Activated CD8-positive, alpha-beta memory T cell treated with anti-CD3 and anti-CD28 coated beads, Interleukin-2, amount 50 U/mL, for 1 hour (primary cell): Measurements from ENCODE around the gene PPM1D.
"Not testable (repeated sequence)": the region's sequence is repeated elsewhere in the genome, so short reads cannot be mapped to it uniquely, and the experiment has no call there.

Experiments
- DNase-seq: peaks from one replicate; pipeline ENCODE4 v3.0.0-alpha.2; 2020; ENCODE audit errors: extremely low read depth

The PPM1D gene

DNA sequence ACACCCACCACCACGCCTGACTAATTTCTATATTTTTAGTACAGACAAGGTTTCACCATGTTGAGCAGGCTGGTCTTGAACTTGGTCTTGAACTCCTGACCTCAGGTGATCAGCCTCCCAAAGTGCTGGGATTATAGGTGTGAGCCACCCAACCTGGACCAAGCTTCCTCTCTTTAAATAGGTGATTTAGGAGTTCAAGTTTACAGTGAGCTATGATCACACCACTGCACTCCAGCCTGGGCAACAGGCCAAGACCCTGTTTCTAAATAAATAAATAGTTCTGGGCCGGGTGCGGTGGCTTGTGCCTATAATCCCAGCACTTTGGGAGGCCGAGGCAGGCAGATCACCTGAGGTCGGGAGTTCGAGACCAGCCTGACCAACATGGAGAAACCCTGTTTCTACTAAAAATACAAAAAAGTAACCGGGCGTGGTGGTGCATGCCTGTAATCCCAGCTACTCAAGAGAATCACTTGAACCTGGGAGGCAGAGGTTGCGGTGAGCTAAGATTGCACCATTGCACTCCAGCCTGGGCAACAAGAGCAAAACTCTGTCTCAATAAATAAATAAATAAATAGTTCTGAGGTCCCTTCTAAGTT lies 6.5 kb upstream of the PPM1D start:
- not testable (repeated sequence) for DNase-seq

DNA sequence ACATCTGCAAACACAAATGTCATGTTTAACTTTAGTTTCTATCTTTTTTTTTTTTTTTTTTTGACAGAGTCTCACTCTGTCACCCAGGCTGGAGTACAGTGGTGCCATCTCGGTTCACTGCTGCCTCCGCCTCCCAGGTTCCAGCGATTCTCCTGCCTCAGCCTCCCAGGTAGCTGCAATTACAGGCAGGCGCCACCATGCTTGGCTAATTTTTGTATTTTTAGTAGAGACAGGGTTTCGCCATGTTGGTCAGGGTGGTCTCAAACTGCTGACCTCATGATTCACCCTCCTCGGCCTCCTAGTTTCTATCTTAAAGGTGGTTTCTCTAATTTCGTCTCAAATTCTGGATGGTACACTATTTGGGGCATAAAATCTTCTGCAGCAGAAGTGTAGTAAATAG lies 5.8 kb upstream of the PPM1D start:
- not testable (repeated sequence) for DNase-seq

DNA sequence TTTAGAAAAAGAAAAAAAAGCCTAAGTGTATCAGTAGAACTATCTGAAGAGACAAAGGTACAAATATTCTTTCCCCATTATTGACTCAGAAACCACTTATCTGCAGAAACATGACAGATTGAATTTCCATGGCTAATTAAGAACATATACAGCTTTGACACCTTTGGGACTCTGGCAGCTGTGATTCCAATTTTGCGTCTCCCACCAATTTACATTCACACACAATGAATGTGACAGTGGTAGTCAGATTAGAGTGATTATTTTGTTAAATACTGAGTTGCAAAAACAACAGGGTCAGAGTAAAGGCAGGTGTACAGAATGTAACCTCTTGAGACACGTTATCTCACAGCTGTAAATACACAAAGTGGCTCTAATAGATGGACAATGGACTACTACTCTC lies 5.3 kb upstream of the PPM1D start:
- no peak for DNase-seq

DNA sequence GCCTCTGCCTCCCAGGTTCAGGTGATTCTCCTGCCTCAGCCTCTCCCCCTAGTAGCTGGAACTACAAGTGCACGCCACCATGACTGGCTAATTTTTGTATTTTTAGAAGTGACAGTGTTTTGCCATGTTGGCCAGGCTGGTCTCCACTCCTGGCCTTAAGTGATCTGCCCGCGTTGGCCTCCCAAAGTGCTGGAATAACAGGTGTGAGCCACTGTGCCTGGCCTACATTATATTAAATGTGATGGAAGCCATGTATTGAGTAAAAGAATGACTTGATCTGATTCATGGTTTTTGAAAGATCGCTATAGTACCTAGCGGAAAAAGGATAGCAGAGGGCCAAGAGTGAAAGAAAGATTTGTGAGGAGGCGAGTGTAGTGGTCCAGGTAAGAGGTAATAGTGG lies 2.7 kb upstream of the PPM1D start:
- DNase-seq, result no peak

DNA sequence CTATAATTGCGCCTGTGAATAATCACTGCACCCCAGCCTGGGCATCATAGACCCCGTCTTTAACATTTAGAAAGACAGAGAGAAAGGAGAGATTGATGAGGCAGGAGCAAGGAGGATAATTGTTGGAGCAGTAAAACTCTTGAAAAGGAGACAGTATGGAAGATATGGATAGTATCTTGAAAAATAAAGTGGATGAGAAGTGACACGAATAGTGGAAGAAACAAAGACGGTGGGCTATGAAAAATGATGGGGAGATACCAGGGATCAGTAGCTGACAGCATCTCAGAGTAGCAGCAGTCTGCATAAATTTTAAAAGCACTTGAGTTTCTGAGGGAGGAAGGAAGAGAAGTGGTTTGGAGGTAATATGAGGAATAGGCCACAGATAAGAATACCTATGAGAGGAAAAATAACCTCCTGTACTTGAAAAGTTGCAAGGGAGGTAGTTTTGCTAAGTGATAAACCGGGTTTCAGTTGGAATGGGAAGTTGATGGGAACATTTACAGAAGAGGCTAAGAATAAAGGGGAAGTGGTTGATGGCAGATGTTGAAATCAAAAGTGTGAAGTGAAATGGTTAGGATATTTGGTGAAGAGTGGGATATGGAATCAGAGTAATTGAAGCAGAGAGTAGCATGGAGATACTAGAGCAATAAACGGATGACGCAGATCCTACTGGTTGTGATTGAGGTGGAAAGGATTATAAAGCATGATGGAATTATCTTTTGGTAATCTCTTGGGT lies 1.8 kb upstream of the PPM1D start:
- no peak for DNase-seq

DNA sequence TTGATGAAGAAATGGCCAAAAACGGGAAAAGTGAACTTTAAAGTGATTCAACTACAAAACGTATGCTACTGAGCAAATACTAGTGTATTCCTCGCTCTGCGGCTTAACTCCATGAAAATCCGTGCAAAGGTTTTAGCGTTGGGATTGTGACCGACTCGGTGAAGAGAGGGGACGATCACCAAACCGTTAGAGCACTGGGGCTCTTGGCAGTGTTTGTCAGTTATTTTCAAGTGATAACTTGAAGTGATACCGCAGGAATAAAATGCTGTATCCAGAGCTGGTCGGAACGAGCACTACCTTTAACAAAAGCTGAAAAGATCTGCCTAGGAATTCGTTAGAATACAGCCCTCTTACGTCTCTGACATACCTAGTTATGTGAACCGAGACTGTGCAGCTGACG lies 773 bp upstream of the PPM1D start:
- DNase-seq, result no peak

DNA sequence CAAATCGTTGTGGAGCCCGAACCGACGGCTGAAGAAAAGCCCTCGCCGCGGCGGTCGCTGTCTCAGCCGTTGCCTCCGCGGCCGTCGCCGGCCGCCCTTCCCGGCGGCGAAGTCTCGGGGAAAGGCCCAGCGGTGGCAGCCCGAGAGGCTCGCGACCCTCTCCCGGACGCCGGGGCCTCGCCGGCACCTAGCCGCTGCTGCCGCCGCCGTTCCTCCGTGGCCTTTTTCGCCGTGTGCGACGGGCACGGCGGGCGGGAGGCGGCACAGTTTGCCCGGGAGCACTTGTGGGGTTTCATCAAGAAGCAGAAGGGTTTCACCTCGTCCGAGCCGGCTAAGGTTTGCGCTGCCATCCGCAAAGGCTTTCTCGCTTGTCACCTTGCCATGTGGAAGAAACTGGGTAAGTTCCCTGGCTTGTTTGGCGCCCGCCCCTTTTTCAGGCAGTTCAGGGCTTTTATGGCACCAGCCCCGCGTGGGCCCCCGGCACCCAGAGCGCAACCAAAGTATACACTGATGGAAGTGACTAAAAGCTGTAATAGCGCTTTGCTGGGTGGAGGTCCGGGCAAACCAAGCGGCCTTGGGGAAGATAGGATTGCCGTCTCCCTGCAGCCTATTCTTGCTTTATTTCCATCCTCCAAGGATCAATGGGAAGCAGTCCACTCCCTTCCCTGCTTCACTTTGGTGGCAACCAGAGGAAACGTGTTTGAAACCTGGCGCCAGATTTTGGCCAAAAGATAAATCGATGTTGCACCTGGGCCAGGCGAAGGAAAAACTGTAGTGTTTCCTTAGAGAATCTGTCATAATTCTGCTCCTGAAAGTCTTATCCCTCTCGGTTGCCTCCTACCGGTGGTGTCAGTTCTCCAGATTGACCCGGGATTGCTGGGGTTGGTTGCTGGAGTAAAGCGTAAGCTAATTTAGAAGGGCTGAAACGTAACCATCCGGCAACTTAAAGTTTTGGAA lies 775 bp downstream of the PPM1D start:
- DNase-seq, result peak; percentile 21

DNA sequence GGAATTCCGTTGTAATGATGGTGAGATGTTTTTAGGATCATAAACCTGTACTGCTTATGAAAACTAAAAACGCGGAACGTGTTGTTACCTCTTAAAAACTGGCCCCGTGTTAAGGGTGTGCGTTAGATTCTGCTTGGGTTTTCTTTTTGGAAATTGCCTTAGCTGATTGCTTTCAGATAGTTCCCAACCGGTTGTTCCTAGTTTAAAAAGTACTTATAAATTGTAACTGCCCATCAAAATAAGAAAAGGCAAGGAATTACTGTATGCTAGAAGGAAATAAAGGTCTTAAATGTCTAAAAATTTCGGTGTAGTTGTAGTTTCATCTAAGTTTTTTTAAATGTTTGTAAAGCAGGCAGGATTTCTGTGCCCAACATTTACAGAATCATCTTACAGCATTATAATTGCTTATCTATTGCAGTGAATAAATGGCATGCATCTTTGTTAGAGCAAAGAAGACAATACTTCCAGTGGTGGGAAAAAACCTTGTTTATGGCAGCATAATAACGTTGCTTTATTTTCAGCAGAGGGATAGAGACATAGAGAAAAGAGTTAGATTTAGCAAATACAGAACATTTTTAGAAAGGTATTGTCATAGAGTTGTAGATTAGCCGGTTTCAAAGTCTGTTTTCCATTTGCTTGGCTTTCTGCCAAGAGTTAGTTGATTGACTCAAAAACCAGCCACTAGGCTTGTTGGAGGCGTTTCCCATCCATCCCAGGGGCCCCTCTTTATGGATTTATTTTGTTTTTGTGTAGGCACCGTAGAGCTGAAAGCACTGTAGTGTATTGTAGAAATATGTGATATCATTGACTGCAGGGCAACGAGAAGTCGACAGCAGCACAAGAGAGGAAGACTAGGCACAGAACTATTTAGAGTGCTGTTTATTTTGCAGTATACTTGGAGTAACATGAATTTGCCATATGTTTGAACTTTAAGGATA lies 1.7 kb downstream of the PPM1D start:
- no peak for DNase-seq

DNA sequence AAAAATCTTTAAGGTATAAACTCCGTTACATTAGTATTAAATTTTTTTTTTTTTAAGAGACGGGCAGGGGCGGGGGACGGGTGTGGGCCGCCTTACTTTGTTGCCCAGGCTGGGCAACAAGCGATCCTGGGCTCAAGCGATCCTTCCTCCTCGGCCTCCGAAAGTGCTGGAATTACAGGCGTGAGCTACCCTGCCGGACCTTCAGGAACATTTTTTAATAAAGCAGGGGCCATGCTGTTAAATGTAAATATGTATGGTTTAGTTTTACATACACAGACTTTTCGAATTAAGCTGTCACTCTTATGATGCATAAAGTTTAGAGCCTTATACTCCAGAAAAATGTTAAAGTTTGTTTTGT lies 2.4 kb downstream of the PPM1D start:
- no peak for DNase-seq

DNA sequence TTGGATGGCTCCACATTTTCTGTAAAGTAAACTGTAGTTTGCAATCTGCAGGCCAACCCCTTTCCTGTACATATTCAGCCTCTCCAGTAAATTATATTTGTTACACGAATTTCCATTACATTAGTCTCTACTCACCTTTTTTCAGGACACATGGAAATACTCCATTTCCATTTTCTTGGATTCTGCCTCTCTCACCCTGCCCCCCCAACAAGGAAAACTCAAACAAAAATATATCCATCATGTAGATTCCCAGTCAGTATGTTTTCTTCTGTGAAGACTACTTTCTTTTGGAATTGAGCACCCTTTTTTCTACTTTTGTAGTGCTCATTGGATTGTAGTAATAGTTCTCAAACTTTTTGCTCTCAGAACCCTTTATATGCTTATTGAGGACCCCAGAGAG lies 2.9 kb downstream of the PPM1D start:
- DNase-seq, result no peak

DNA sequence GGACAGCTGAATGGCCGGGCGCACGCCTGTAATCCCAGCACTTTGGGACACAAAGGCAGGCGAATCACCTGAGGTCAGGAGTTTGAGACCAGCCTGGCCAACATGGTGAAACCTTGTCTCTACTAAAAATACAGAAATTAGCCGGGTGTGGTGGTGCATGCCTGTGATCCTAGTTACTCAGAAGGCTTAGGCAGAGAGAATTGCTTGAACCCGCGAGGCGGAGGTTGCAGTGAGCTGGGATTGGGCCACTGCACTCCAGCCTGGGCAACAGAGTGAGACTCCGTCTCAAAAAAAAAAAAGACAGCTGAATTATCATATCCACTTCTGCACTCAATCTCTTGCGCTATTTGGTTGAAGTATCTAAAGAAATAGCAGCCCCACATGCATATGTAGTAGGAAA lies 3.5 kb downstream of the PPM1D start:
- DNase-seq, result not testable (repeated sequence)

DNA sequence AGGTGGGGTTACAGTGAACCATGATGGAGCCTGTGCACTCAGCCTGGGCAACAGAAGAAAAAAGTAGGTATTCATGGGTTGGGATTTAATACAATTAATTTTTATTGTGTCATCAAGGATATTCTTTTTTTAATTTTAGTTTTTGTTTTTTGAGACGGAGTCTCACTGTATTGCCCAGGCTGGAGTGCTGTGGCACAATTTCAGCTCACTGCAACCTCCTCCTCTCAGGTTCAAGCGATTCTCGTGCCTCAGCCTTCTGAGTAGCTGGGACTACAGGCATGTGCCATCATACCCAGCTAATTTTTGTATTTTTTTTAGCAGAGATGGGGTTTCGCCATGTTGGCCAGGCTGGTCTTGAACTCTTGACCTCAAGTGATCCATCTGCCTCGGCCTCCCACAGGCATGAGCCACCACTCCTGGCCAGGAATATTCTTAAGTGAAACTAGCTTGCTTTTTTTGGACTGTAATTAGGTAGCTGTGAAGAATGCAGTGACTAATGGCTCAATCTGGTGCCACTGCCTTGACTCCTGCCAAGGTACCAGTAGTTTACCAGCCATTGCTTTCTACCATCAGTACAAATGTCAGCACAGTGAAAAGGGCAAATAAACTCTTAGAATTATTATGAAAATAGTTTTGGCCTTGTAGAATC lies 4.8 kb downstream of the PPM1D start:
- no peak for DNase-seq

DNA sequence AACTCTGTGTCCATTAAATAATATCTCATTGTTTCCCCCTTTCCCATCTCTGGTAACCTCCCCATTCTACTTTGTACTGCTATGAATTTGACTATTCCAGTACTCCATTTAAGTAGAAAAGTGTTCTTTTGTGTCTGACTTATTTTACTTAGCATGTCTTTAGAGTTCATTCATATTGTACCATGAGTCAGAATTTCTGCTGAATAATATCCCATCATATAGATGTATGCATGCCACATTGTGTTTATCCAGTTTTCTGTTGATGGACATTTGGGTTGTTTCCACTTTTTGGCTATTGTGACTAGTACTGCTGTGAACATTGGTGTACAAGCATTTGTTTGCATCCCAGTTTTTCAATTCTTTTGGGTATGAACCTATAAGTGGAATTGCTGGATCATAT lies 6.0 kb downstream of the PPM1D start:
- no peak for DNase-seq

DNA sequence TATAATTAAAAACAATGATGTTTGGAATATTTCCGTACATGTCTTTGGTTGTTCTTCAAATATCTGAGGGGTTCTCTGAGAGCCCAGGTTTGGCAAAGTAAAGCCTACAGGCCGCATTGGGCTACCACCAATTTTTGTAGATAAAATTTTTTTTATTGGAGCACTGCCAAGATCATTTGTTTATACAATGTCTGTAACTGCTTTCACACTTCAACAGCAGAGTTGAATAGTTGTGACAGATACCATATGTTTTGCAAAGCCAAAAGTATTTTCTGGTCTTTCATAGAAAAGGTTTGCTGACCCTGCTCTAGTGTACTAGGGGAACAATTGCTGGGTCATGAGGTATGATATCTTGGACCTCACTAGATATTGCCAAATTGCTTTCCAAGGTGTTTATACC lies 10.5 kb downstream of the PPM1D start:
- no peak for DNase-seq

DNA sequence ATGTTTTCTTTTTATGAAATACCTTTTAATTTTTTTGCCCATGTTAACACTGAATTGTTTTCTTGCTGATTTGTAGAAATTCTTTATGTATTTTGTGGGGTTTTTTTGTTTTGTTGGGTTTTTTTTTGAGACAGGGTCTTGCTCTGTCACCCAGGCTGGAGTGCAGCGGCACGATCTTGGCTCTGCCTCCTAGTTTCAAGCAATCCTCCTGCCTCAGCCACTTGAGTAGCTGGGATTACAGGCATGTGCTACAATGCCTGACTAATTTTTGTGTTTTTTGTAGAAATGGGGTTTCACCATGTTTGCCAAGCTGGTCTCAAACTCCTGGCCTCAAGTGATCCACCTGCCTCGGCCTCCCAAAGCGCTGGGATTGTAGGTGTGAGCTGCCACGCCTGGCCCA lies 11.3 kb downstream of the PPM1D start:
- DNase-seq, result not testable (repeated sequence)

DNA sequence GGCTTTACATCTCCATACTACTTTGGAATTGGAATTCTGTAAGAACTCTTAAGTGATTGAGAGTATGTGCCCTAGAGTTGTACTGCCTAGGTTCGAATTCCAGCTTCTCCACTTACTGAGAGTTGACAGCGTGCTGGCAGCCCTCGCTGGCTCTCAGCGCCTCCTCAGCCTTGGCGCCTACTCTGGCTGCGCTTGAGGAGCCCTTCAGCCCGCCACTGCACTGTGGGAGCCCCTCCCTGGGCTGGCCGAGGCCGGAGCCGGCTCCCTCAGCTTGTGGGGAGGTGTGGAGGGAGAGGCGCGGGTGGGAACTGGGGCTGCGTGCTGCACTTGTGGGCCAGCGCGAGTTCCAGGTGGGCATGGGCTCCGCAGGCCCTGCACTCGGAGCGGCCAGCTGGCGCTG lies 13.3 kb downstream of the PPM1D start:
- no peak for DNase-seq

DNA sequence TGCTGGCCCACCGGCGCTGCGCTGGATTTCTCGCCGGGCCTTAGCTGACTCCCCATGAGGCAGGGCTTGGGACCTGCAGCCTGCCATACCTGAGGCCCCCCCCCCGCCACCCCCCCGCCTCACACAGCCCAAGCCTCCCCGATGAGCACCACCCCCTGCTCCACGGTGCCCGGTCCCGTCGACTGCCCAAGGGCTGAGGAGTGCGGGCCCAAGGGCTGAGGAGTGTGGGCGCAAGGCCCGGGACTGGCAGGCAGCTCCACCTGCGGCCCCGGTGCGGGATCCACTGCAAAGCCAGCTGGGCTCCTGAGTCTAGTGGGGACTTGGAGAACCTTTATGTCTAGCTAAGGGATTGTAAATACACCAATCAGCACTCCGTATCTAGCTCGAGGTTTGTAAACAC lies 13.8 kb downstream of the PPM1D start:
- DNase-seq, result not testable (repeated sequence)

DNA sequence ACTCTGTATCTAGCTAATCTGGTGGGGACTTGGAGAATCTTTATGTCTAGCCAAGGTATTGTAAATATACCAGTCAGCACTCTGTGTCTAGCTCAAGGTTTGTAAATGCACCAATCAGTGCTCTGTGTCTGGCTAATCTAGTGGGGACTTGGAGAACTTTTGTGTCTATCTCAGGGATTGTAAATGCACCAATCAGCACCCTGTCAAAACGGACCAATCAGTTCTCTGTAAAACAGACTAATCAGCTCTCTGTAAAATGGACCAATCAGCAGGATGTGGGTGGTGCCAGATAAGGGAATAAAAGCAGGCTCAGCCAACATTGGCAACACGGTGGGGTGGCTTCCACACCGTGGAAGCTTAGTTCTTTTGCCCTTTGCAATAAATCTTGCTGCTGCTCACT lies 14.3 kb downstream of the PPM1D start:
- DNase-seq, result not testable (repeated sequence)

DNA sequence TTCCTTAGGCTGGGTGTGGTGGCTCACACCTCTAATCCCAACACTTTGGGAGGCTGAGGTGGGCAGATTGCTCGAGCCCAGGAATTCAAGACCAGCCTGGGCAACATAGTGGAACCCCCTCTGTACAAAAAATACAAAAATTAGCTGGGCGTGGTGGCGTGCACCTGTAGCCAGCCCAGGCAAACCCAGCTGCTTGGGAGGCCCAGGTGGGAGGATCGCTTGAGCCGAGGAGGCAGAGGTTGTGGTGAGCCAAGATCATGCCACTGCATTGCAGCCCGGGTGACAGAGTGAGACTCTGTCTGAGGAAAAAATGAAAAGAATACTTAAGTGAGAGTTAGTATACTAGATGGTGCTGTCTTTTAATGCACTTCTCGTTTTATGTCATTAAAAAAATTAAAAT lies 15.1 kb downstream of the PPM1D start:
- no peak for DNase-seq

DNA sequence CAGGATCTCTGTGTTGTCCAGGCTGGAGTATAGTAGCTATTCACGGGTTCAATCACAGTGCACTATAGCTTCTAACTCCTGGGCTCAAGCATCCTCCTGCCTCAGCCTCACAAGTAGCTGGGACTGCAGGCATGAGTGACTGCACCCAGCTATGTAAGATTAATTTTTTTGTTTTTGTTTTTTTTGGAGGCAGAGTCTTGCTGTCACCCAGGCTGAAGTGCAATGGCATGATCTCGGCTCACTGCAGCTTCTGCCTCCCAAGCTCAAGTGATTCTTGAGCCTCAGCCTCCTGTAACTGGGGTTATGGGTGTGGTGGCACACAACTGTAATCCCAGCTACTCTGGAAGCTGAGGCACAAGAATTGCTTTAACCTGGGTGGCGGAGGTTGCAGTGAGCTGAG lies 15.8 kb downstream of the PPM1D start:
- DNase-seq, result no peak

DNA sequence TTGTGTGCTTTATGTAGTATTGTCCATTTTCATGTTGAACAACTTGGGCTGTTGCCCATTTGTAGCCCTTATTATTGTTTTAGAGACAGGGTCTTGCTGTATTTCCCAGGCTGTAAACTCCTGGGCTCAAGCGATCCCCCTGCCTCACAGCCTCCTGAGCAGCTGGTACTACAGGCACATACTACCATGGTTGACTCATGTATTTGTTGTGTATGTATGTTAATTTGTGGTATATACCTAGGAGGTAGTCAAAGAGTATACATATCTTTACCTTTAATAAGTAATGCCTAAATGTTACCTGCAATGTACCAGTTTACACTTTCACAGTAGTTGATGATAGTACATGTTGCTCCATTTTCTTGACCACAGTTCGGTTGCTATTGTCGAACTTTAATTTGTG lies 18.1 kb downstream of the PPM1D start:
- no peak for DNase-seq
